ENCODE measurements around the gene TFAP2A.
A peak's percentile ranks its signal among the peaks of the same experiment; 100 is the strongest.

TFAP2A gene

GRCh38 chr6:10407674-10408054 is 7.2 kb downstream of the TFAP2A start (continued):
- no peak for TF ChIP-seq ZNF701 (tag by site-specific recombination; IDR thresholded peaks at IDR 0.05)
- TF ChIP-seq ZNF654 (tag by site-specific recombination; IDR thresholded peaks at IDR 0.05; ENCODE audit: low read depth): 0 out of 2 replicates have a peak, but pooled peaks have one; percentile 20
- TF ChIP-seq TCF7L2 (IDR thresholded peaks at IDR 0.05; ENCODE audit: borderline replicate concordance, low read depth, low read length): peak; percentile 92
- peak; percentile 85 for TF ChIP-seq KLF17 (tag by site-specific recombination; IDR thresholded peaks at IDR 0.05)
- TF ChIP-seq TSHZ1 (tag by site-specific recombination; IDR thresholded peaks at IDR 0.05; ENCODE audit: borderline replicate concordance): peak; percentile 84
- peak; percentile 84 for TF ChIP-seq ZBTB17 (tag by site-specific recombination; IDR thresholded peaks at IDR 0.05)
- TF ChIP-seq ZNF26 (tag by site-specific recombination; IDR thresholded peaks at IDR 0.05): no peak
- TF ChIP-seq ZNF146 (tag by site-specific recombination; IDR thresholded peaks at IDR 0.05): 0 out of 2 replicates have a peak, but pooled peaks have one; percentile 39
- peak; percentile 76; the same call in 1 of the 2 replicates for TF ChIP-seq ZNF501 (tag by site-specific recombination; IDR thresholded peaks at IDR 0.05)
- peak; percentile 35; the same call in 1 of the 2 replicates for TF ChIP-seq ZSCAN16 (tag by site-specific recombination; IDR thresholded peaks at IDR 0.05)
- TF ChIP-seq ZFP41 (tag by site-specific recombination; IDR thresholded peaks at IDR 0.05; ENCODE audit: borderline replicate concordance): no peak
- peak; percentile 96 for TF ChIP-seq PRDM4 (tag by site-specific recombination; IDR thresholded peaks at IDR 0.05)
- peak; percentile 74; the same call in 1 of the 2 replicates for TF ChIP-seq ZNF394 (tag by site-specific recombination; IDR thresholded peaks at IDR 0.05; ENCODE audit: borderline replicate concordance)
- no peak for TF ChIP-seq ZNF416 (tag by site-specific recombination; IDR thresholded peaks at IDR 0.05)
- no peak for TF ChIP-seq CTCF (tag by site-specific recombination; IDR thresholded peaks at IDR 0.05)
- peak; percentile 74 for TF ChIP-seq INSM2 (tag by site-specific recombination; IDR thresholded peaks at IDR 0.05)
- peak; percentile 91; the same call in 1 of the 2 replicates for TF ChIP-seq OVOL3 (tag by site-specific recombination; IDR thresholded peaks at IDR 0.05)
- TF ChIP-seq ZNF544 (tag by site-specific recombination; IDR thresholded peaks at IDR 0.05): no peak
- TF ChIP-seq ZNF768 (tag by site-specific recombination; IDR thresholded peaks at IDR 0.05): no peak
- 0 out of 2 replicates have a peak, but pooled peaks have one; percentile 52 for TF ChIP-seq ZFP69B (tag by site-specific recombination; IDR thresholded peaks at IDR 0.05)
- peak; percentile 99 for TF ChIP-seq PRDM6 (tag by site-specific recombination; IDR thresholded peaks at IDR 0.05)
- TF ChIP-seq ZBTB20 (tag by site-specific recombination; IDR thresholded peaks at IDR 0.05): peak; percentile 36
- peak; percentile 73 for TF ChIP-seq ZNF10 (tag by site-specific recombination; IDR thresholded peaks at IDR 0.05)
- TF ChIP-seq SP7 (tag by site-specific recombination; IDR thresholded peaks at IDR 0.05): peak; percentile 98
- no peak for TF ChIP-seq YY2 (tag by site-specific recombination; IDR thresholded peaks at IDR 0.05)

All from HEK293 (cell line).